ENCODE results near the gene HEPN1. TPM values are rescaled to one million over a fixed set of nuclear protein-coding genes. Genes with fewer than 3 reads are reported as not detected.

Gene HEPN1
- total and polyA plus RNA-seq, 9 of the 15 experiments (the other 6 are each of a cell fraction or from before 2014, with no cell fraction given): not detected

- no peak for ATAC-seq
- in situ Hi-C loops (cut with MboI) (loop anchor here (25.0 kb wide), 1 partner anchor 807 kb away; no protein-coding TSS in a partner anchor), intact Hi-C loops (cut with micrococcal nuclease) (loop anchor here (10.0 kb wide), 1 partner anchor 805 kb away; no protein-coding TSS in a partner anchor)
- Histone ChIP-seq H3K9me3 (replicated peaks; ENCODE audit: control insufficient read depth, insufficient read depth, low read depth, low read length) (no peaks in the 10 kb centered on the region), H3K4me3 (no peak overlapping the region), H3K79me2 (ENCODE audit: control insufficient read depth, insufficient read depth, low read length) (no peaks in the 10 kb centered on the region), H3K4me1 (replicated peaks in 1 of 2; ENCODE audit: control insufficient read depth in 2 of 2, insufficient read depth in 2 of 2, low read length in 2 of 2) (peaks cover 5 to 19% of the 10 kb centered on the region in 2 experiments; a peak in 2 of 5 replicates), H4K20me1 (replicated peaks; ENCODE audit: control insufficient read depth, insufficient read depth, low read length) (no peaks in the 10 kb centered on the region; the same call in 1 of the 2 replicates), H3K27me3 (ENCODE audit: control insufficient read depth in 2 of 2, insufficient read depth in 2 of 2, low read length in 2 of 2) (peaks cover 38 to 84% of the 10 kb centered on the region in 2 experiments), H3K9ac (ENCODE audit: insufficient read depth in 1 of 2, low read depth in 2 of 2, low read length in 2 of 2) (no peak overlapping the region), H3K9me1 (ENCODE audit: control insufficient read depth, insufficient read depth, low read length) (peaks cover 3% of the 10 kb centered on the region), H2AFZ (ENCODE audit: low read depth, low read length) (no peak overlapping the region), H3K36me3 (ENCODE audit: control insufficient read depth, insufficient read depth, low read length) (no peaks in the 10 kb centered on the region), H3K4me2 (ENCODE audit: insufficient read depth, low read length) (no peak overlapping the region), H3K27ac (ENCODE audit: extremely low read depth, low read depth, low read length) (no peak overlapping the region)
- TF ChIP-seq VEZF1 (CRISPR knock-in tag; IDR thresholded peaks at IDR 0.05) (peak; percentile 54; the same call in 1 of the 2 replicates), PHB (CRISPR knock-in tag; IDR thresholded peaks at IDR 0.05) (no peak), THAP7 (CRISPR knock-in tag; IDR thresholded peaks at IDR 0.05) (no peak), RUNX1 (IDR thresholded peaks at IDR 0.05; ENCODE audit: low read depth) (no peak)
- 4% methylated on average over 16 of the region's 16 CpGs for WGBS (ENCODE audit: insufficient coverage, low coverage, missing lambda C conversion rate)
- ChIA-PET POLR2A (no interaction called here), CTCF (ENCODE audit: low intra/inter-chr PET ratio) (interaction anchor here (0.7 kb wide), 1 partner anchor 385 kb away, joined by 3 read pairs; no protein-coding TSS in a partner anchor)
- no TSS peak for BruUV-seq (replicated peaks)
- DNase-seq (ENCODE audit: extremely low read depth in 1 of 4, low spot score in 3 of 4): no peak
- no peak for FAIRE-seq
These were observed 49.7 kb upstream of the HEPN1 start for GRCh38 chr11:124869331-124869730.

Data from K562 (cell line).